GM12878 (cell line): ENCODE results near the gene TMEM131L. TPM values are rescaled to one million over a fixed set of nuclear protein-coding genes. Genes with fewer than 3 reads are reported as not detected.

Experiments
- ATAC-seq: fragments of 200-7000 bp; cut with Tn5 transposase; 3 replicates; pipeline ENCODE4 v1.9.1; 2020; ENCODE audit warnings: mild to moderate bottlenecking, moderate library complexity
- BruUV-seq: library from RNA; stranded (reverse); fragments of 400-500 nt; replicated peaks from 2 replicates; lab custom pipeline; 2021; lab: Mats Ljungman, UMichigan
- CTCF ChIA-PET: fragments of 300-600 bp; sonication (Branson Sonifier 250); formaldehyde crosslinking; extraction: SDS; loops from one replicate; lab custom pipeline; 2021; ENCODE audit warnings: inconsistent platforms; lab: Yijun Ruan, JAX
- POLR2A ChIA-PET: fragments of 350-600 bp; formaldehyde crosslinking; extraction: SDS; loops from one replicate; lab custom pipeline; 2021; ENCODE audit warnings: inconsistent platforms; lab: Charles Lee
- RAD21 ChIA-PET: fragments of 300-600 bp; sonication (Branson Sonifier 250); formaldehyde crosslinking; loops from one replicate; lab custom pipeline; 2023; ENCODE audit warnings: antibody characterized with exemption; ENCODE audit not compliant: unreplicated experiment; lab: Charles Lee
- SMC1A ChIA-PET: fragments of 300-600 bp; sonication (Branson Sonifier 250); formaldehyde crosslinking; loops from one replicate; lab custom pipeline; 2023; ENCODE audit not compliant: unreplicated experiment, uncharacterized antibody; lab: Charles Lee
- DNase-seq: peaks from one replicate; pipeline ENCODE4 v3.0.0-alpha.2; 2011; ENCODE audit warnings: low read depth, low spot score
- FAIRE-seq: peaks from 3 replicates; lab custom pipeline; 2011; peaks lifted over from hg19 to GRCh38; lab: Jason Lieb, UNC
- H2AFZ ChIP-seq: 2 replicates; pipeline ENCODE4 v1.6.0; 2011; ENCODE audit warnings: low read depth, low read length, control low read depth; ENCODE audit not compliant: control insufficient read depth
- H3K27ac ChIP-seq: 2 replicates; pipeline ENCODE4 v1.5.1; 2011; ENCODE audit warnings: control low read depth; ENCODE audit not compliant: control insufficient read depth, insufficient read depth
- H3K27me3 ChIP-seq, 2 experiments: replicated peaks in 1 of 2; 2 replicates each; pipeline versions ENCODE4 v1.6.0 to v1.6.1; 2011; ENCODE audit warnings: low read length in 1 of 2; ENCODE audit not compliant: control insufficient read depth in 2 of 2, insufficient read depth in 2 of 2
- H3K36me3 ChIP-seq, 2 experiments: 2 replicates each; pipeline ENCODE4 v1.5.1; 2011; ENCODE audit warnings: low read length in 1 of 2; ENCODE audit not compliant: control insufficient read depth in 2 of 2, insufficient read depth in 2 of 2
- H3K4me1 ChIP-seq: 2 replicates; pipeline ENCODE4 v1.6.1; 2011; ENCODE audit warnings: mild to moderate bottlenecking, low read length, moderate library complexity, mixed read lengths; ENCODE audit not compliant: control insufficient read depth, insufficient read depth
- H3K4me2 ChIP-seq: 2 replicates; pipeline ENCODE4 v1.6.0; 2011; ENCODE audit warnings: control low read depth; ENCODE audit not compliant: control insufficient read depth, insufficient read depth
- H3K4me3 ChIP-seq: fragments of 200-600 bp; sonication (generic); 2 replicates; pipeline ENCODE4 v1.5.1; 2016
- H3K79me2 ChIP-seq: 2 replicates; pipeline ENCODE4 v1.6.0; 2011; ENCODE audit warnings: low read length; ENCODE audit not compliant: control insufficient read depth, insufficient read depth
- H3K9ac ChIP-seq: 2 replicates; pipeline ENCODE4 v1.8.0; 2011; ENCODE audit warnings: low read length, control low read depth, mixed read lengths; ENCODE audit not compliant: control insufficient read depth, insufficient read depth
- H3K9me3 ChIP-seq: replicated peaks from 3 replicates; pipeline ENCODE4 v1.5.1; 2011; ENCODE audit warnings: mild to moderate bottlenecking, low read length; ENCODE audit not compliant: control insufficient read depth, insufficient read depth
- H4K20me1 ChIP-seq: 2 replicates; pipeline ENCODE4 v1.6.0; 2011; ENCODE audit not compliant: control insufficient read depth, insufficient read depth
- ATF7 ChIP-seq: fragments of 450-650 bp; IDR thresholded peaks from 2 replicates; pipeline ENCODE4 v1.6.1; 2016; ENCODE audit warnings: low read depth, mild to moderate bottlenecking
- CEBPB ChIP-seq, 2 experiments: fragments of 150-350 bp in 1 of 2; IDR thresholded peaks; 2 replicates each; pipeline ENCODE4 v1.6.1; 2012 to 2014; ENCODE audit warnings: low read depth in 2 of 2, low read length in 2 of 2, borderline replicate concordance in 1 of 2, inconsistent platforms in 1 of 2
- CHD1 ChIP-seq: IDR thresholded peaks from 2 replicates; pipeline ENCODE4 v1.6.1; 2012; ENCODE audit warnings: low read depth, low read length, improper control_type of control experiment
- EED ChIP-seq: sonication (generic); IDR thresholded peaks from 2 replicates; pipeline ENCODE4 v1.6.1; 2016; ENCODE audit warnings: antibody characterized with exemption, low read depth
- ETV6 ChIP-seq, 2 experiments: fragments of 450-650 bp in 1 of 2; IDR thresholded peaks in 1 of 2; conservative IDR thresholded peaks in 1 of 2; 2 replicates each; pipeline ENCODE4 v1.6.1; 2014; ENCODE audit warnings: antibody characterized with exemption in 1 of 2, borderline replicate concordance in 1 of 2, low read depth in 1 of 2, mild to moderate bottlenecking in 1 of 2, moderate library complexity in 1 of 2
- IRF4 ChIP-seq: IDR thresholded peaks from 2 replicates; pipeline ENCODE4 v1.6.1; 2011; ENCODE audit warnings: low read depth, low read length
- POLR2A ChIP-seq: IDR thresholded peaks from 2 replicates; pipeline ENCODE4 v1.6.1; 2011; ENCODE audit warnings: low read depth, mild to moderate bottlenecking, low read length
- POLR2AphosphoS5 ChIP-seq: IDR thresholded peaks from 2 replicates; pipeline ENCODE4 v1.6.1; 2011; ENCODE audit warnings: mild to moderate bottlenecking, low read length, inconsistent platforms
- SMC3 ChIP-seq: IDR thresholded peaks from 2 replicates; pipeline ENCODE4 v1.6.1; 2011; ENCODE audit warnings: low read length, improper control_type of control experiment, borderline replicate concordance
- STAT3 ChIP-seq: IDR thresholded peaks from 2 replicates; pipeline ENCODE4 v1.6.1; 2011; ENCODE audit warnings: low read depth, low read length, improper control_type of control experiment
- TARDBP ChIP-seq: IDR thresholded peaks from 2 replicates; pipeline ENCODE4 v1.6.1; 2016; ENCODE audit warnings: borderline replicate concordance
- TBL1XR1 ChIP-seq: IDR thresholded peaks from 2 replicates; pipeline ENCODE4 v1.6.1; 2012; ENCODE audit warnings: low read depth, low read length, improper control_type of control experiment
- WRNIP1 ChIP-seq: IDR thresholded peaks from 2 replicates; pipeline ENCODE4 v1.6.1; 2011; ENCODE audit warnings: low read depth, low read length, improper control_type of control experiment, borderline replicate concordance
- ZNF384 ChIP-seq: IDR thresholded peaks from 2 replicates; pipeline ENCODE4 v1.6.1; 2012; ENCODE audit warnings: low read depth, mild to moderate bottlenecking, low read length, improper control_type of control experiment, borderline replicate concordance
- ZZZ3 ChIP-seq: IDR thresholded peaks from 2 replicates; pipeline ENCODE4 v1.6.1; 2011; ENCODE audit warnings: low read depth; ENCODE audit not compliant: control insufficient read depth, insufficient read length
- whole genome bisulfite sequencing: methylation state at CpG from one replicate; pipeline ENCODE4 v1.1.6; 2016; ENCODE audit warnings: low lambda C conversion rate; ENCODE audit not compliant: insufficient replicate concordance, insufficient coverage; ENCODE audit errors: missing lambda C conversion rate; 5-methylcytosine and 5-hydroxymethylcytosine counted together
- in situ Hi-C: fragments of 300-500 bp; cut with MboI; formaldehyde crosslinking; loops from 9 replicates; pipeline ENCODE4 v1.14.3; 2018; ENCODE audit warnings: mixed read lengths
- intact Hi-C: fragments of 100-400 bp; cut with micrococcal nuclease; formaldehyde crosslinking; loops from one replicate; pipeline ENCODE4 v1.14.2; 2022; ENCODE audit not compliant: unreplicated experiment
- polyA plus RNA-seq, 11 experiments: library from polyadenylated mRNA; depleted of rRNA in 4 of 11; unstranded in 6 of 11; stranded (reverse) in 5 of 11; fragments of >200 nt; fragmentation: Nextera tagmentation in 4 of 11; fragmentation: Illumina TruSeq in 1 of 11; extraction: Ambion mirVana in 4 of 11; extraction: Trizol in 1 of 11; gene quantifications; 1 replicate in 1 of 11; 2 replicates in 10 of 11; pipeline versions ENCODE4 v1.2.1 to v1.2.3, GENCODE V29; 2011 to 2016; ENCODE audit warnings: inconsistent platforms in 2 of 11, missing spikeins in 2 of 11, low read depth in 1 of 11
- total RNA-seq, 4 experiments: library from RNA; depleted of rRNA in 3 of 4; stranded (reverse); fragments of >200 nt in 3 of 4; fragmentation: Illumina TruSeq in 1 of 4; extraction: Trizol in 1 of 4; gene quantifications; 2 replicates each; pipeline versions ENCODE4 v1.2.1 to v1.2.3, GENCODE V29; 2013 to 2021
- TF ChIP-seq, protein P1 (sequence below): fragments of 450-650 bp; IDR thresholded peaks from 2 replicates; pipeline ENCODE4 v1.6.1; 2018; ENCODE audit warnings: borderline replicate concordance, mild to moderate bottlenecking; ENCODE audit not compliant: partially characterized antibody
- TF ChIP-seq, protein P2 (sequence below): fragments of 450-650 bp; formaldehyde crosslinking; IDR thresholded peaks from 2 replicates; pipeline ENCODE4 v1.5.0; 2022; ENCODE audit warnings: mild to moderate bottlenecking, missing genetic modification characterization
- TF ChIP-seq, protein P3 (sequence below): IDR thresholded peaks from 2 replicates; pipeline ENCODE4 v1.6.1; 2012; ENCODE audit warnings: low read length, inconsistent platforms

Gene TMEM131L
- total and polyA plus RNA-seq, 10 of the 15 experiments (the other 5 are each of a cell fraction or from before 2014, with no cell fraction given), result 8.5 to 101 (median 74.4) TPM

DNA sequence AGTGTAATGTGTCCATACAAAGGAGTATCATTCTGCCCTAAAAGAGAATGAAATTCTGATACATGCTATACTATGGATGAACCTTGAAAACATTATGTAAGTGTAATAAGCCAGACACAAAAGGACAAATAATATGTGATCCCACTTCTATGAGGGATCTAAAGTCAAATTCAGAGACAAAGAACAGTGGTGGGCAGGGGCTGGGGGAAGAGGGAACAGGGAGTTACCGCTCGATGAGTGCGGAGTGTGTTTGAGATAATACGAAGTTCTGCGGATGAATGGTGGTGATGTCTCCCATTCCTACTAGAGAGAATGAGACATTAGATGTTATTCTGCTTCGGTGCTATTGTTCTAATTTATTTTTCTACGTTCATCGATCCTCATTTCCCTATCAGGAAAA, 171.9 kb downstream of the TMEM131L start:
- intact Hi-C loops, result no loop called here
- no TSS peak for BruUV-seq
- ChIA-PET CTCF (no interaction called here), SMC1A (no interaction called here), RAD21 (no interaction called here), POLR2A (no interaction called here)
- no peak; the same call in 2 of the 3 replicates for ATAC-seq
- 97% methylated on average over 8 of the region's 8 CpGs for WGBS
- no peak for FAIRE-seq
- no peak for DNase-seq
- peaks cover 6% of the 10 kb centered on the region; the same call in 1 of the 2 replicates for H3K4me1 ChIP-seq
- H3K79me2 ChIP-seq, result no peaks in the 10 kb centered on the region
- no peak overlapping the region for H2AFZ ChIP-seq
- no peak overlapping the region for H3K4me3 ChIP-seq
- H3K4me2 ChIP-seq, result no peak overlapping the region
- H3K9ac ChIP-seq, result no peak overlapping the region
- H4K20me1 ChIP-seq, result 0 out of 2 replicates have a peak, but pooled peaks cover 3% of the 10 kb centered on the region
- no peak overlapping the region for H3K27ac ChIP-seq
- no peaks in the 10 kb centered on the region for H3K9me3 ChIP-seq
- no peaks in the 10 kb centered on the region for H3K27me3 ChIP-seq
- in situ Hi-C loops, result no loop called here
- H3K36me3 ChIP-seq, result peaks cover 20 to 28% of the 10 kb centered on the region in 2 experiments
- no peak for TF ChIP-seq ZNF384
- TF ChIP-seq, protein P1, sequence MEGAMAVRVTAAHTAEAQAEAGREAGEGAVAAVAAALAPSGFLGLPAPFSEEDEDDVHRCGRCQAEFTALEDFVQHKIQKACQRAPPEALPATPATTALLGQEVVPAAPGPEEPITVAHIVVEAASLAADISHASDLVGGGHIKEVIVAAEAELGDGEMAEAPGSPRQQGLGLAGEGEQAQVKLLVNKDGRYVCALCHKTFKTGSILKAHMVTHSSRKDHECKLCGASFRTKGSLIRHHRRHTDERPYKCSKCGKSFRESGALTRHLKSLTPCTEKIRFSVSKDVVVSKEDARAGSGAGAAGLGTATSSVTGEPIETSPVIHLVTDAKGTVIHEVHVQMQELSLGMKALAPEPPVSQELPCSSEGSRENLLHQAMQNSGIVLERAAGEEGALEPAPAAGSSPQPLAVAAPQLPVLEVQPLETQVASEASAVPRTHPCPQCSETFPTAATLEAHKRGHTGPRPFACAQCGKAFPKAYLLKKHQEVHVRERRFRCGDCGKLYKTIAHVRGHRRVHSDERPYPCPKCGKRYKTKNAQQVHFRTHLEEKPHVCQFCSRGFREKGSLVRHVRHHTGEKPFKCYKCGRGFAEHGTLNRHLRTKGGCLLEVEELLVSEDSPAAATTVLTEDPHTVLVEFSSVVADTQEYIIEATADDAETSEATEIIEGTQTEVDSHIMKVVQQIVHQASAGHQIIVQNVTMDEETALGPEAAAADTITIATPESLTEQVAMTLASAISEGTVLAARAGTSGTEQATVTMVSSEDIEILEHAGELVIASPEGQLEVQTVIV, result no peak
- no peak for TF ChIP-seq ATF7
- no peak for TF ChIP-seq CEBPB (IDR thresholded peaks at IDR 0.05; ENCODE audit: borderline replicate concordance in 1 of 2, low read depth in 2 of 2, low read length in 2 of 2)
- no peak for TF ChIP-seq ETV6 (conservative IDR thresholded peaks at IDR 0.05 in 1 of 2, IDR thresholded peaks at IDR 0.05 in 1 of 2; ENCODE audit: borderline replicate concordance in 1 of 2, low read depth in 1 of 2)
- TF ChIP-seq CHD1, result no peak
- TF ChIP-seq, protein P2, sequence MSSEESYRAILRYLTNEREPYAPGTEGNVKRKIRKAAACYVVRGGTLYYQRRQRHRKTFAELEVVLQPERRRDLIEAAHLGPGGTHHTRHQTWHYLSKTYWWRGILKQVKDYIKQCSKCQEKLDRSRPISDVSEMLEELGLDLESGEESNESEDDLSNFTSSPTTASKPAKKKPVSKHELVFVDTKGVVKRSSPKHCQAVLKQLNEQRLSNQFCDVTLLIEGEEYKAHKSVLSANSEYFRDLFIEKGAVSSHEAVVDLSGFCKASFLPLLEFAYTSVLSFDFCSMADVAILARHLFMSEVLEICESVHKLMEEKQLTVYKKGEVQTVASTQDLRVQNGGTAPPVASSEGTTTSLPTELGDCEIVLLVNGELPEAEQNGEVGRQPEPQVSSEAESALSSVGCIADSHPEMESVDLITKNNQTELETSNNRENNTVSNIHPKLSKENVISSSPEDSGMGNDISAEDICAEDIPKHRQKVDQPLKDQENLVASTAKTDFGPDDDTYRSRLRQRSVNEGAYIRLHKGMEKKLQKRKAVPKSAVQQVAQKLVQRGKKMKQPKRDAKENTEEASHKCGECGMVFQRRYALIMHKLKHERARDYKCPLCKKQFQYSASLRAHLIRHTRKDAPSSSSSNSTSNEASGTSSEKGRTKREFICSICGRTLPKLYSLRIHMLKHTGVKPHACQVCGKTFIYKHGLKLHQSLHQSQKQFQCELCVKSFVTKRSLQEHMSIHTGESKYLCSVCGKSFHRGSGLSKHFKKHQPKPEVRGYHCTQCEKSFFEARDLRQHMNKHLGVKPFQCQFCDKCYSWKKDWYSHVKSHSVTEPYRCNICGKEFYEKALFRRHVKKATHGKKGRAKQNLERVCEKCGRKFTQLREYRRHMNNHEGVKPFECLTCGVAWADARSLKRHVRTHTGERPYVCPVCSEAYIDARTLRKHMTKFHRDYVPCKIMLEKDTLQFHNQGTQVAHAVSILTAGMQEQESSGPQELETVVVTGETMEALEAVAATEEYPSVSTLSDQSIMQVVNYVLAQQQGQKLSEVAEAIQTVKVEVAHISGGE (CRISPR knock-in tag), result no peak
- TF ChIP-seq WRNIP1, result no peak
- TF ChIP-seq STAT3, result no peak
- TF ChIP-seq TARDBP, result no peak
- TF ChIP-seq EED, result no peak
- 0 out of 2 replicates have a peak, but pooled peaks have one; percentile 41 for TF ChIP-seq POLR2A
- TF ChIP-seq TBL1XR1, result no peak
- no peak for TF ChIP-seq SMC3
- no peak for TF ChIP-seq IRF4
- TF ChIP-seq ZZZ3, result no peak
- TF ChIP-seq, protein P3, sequence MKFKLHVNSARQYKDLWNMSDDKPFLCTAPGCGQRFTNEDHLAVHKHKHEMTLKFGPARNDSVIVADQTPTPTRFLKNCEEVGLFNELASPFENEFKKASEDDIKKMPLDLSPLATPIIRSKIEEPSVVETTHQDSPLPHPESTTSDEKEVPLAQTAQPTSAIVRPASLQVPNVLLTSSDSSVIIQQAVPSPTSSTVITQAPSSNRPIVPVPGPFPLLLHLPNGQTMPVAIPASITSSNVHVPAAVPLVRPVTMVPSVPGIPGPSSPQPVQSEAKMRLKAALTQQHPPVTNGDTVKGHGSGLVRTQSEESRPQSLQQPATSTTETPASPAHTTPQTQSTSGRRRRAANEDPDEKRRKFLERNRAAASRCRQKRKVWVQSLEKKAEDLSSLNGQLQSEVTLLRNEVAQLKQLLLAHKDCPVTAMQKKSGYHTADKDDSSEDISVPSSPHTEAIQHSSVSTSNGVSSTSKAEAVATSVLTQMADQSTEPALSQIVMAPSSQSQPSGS, result no peak
- TF ChIP-seq POLR2AphosphoS5, result peak; percentile 35; the same call in 1 of the 2 replicates
